Activated T-cell treated with anti-CD3 and anti-CD28 coated beads for 4 hours (primary cell): ENCODE measurements around the gene MAP1LC3B2.

ENCODE experiments used
- DNase-seq: peaks from one replicate; pipeline ENCODE4 v3.0.0-alpha.2; 2020

MAP1LC3B2 gene

DNA sequence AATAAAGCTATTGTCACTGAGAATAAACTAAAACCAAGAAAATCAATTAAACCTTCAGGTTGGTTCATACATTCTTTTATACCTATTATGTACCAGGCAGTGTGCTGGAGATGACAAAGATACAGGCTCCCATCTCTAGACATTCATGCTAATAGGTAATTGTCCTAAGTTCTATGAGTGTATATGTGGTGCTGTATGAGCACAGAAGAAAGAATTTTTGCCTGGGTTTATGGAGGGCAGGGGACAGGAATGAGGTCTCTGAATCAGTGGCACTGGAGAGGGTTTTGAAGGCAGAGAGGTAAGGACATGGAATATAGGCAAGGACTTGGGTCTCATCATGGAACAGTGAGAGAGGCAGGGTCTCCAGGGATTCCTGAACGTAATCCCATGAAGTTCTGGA, 38.7 kb downstream of the MAP1LC3B2 start:
- DNase-seq = no peak

DNA sequence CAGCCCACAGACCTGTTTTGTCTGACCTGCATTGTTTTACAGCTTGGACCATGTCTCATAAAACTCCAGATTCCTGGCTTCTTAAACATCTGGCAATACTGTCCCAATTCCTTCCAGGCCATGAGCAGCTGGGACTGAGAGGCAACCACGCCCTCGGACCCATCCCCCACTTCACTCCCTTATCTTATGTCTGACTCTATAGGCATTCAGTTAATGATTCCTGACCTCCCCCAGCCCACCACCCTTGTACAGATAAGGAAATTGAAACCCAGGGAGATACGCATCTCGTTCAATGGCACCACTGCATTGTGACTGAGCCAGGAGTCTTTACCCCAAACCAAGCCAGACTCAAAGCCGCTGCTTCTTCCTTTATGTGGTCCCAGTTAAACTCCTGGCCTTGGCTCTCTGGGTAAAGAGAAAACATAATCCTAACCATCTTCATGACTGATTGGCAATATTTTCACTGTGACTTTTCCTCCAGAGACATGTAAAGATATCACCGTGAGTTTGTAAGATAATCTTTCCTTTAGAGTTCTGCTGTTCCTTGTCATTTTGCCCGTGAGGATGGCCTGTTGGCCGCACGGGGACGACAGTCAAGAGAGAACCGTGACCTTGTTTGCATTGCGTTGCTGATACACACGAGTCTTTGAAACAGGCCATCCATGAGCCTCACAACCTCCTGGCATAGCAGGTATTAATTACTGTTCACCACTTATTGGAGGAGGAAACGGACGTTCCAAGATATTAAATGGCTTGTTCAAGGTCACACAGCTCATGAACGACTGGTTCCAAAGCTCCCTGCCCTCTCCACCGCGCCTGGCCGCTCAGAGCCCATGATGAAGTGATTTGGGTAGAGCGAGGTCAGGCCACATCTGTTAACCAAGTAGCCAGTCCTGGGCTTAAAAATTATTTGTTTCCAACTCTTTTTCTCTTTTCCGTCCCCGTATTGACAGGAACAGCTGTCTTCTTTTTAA, 39.4 kb downstream of the MAP1LC3B2 start:
- DNase-seq = no peak

DNA sequence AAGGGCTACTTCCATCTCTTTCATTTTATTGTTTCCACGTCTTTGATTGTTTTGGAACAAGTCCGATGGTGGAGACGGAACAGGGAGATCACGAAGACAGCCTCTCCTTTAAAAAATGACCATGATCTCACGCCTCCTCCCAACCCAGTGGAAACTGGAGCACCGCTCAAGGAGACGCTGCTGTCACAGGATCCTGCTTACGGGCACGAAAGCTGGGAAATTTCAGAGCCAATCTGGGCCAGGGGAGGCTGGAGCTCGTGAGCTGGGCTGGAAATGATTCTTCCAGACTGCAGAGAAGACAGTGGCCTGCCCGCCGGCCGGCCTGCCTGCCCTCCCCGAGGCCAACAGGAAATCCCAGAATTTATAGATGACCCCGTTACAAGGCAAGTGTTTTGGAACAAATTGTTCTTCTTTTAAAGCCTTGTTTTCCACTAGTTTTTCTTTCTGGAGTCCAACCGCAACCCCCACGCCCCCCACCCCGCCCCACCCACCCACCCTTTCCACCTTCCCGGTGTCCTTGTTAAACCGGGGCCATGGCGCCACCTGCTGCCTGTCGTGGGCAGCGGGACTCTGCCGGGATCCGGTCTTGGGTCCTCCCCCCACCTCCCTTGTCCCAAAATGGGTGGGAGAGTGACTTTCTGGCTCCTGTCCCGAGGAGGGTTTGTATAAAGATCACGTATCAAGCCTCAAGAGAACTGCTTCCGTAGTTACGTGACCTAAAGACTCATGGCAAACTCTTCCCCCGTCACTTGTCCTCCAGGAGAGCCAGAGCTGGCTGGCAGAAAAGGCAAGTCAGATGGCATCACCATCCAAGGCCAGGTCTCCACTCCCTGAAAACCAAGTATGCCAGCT, 40.3 kb downstream of the MAP1LC3B2 start:
- peak; percentile 49 for DNase-seq

DNA sequence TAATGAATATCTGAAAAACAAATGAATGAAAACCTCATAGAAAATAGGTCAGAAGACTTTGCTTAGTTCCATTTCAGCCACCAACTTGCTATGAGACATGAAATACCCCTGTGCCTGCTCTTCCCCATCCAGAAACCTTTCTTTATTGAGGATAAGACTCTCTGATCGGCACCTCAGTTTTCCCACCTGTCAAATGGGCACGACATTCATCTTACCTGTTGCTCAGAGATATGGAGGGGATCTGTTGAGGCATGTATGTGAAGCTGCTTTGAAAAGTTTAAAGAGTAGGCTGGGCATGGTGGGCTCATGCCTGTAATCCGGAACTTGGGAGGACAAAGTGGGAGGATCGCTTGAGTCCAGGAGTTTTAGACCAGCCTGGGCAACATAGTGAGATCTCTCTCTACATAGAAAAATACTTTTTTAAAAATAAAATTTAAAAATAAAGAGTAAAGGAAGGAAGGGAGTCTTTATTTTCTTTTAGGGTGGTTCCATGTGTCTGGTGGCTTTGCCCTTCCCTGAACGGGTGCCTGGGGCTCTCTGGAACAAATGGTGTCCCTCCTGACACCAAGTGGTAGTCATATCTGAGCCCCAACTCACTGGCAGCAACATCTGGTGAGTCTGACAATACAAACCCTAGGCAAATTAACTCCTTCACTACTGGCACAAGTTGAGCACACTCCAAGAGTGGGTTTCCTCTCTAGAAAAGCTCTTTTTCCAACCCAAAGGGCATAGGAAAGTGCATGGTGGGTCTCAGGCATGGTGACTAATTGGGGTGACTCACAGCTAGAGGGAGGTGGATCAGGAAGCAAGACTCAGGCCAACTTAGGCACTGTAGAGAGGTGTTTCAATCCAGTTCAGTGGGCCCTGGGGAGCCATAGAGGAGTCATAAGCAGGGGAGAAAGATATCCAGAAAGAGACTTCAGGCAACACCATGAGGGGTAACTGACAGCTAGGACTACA, 42.1 kb downstream of the MAP1LC3B2 start:
- no peak for DNase-seq

DNA sequence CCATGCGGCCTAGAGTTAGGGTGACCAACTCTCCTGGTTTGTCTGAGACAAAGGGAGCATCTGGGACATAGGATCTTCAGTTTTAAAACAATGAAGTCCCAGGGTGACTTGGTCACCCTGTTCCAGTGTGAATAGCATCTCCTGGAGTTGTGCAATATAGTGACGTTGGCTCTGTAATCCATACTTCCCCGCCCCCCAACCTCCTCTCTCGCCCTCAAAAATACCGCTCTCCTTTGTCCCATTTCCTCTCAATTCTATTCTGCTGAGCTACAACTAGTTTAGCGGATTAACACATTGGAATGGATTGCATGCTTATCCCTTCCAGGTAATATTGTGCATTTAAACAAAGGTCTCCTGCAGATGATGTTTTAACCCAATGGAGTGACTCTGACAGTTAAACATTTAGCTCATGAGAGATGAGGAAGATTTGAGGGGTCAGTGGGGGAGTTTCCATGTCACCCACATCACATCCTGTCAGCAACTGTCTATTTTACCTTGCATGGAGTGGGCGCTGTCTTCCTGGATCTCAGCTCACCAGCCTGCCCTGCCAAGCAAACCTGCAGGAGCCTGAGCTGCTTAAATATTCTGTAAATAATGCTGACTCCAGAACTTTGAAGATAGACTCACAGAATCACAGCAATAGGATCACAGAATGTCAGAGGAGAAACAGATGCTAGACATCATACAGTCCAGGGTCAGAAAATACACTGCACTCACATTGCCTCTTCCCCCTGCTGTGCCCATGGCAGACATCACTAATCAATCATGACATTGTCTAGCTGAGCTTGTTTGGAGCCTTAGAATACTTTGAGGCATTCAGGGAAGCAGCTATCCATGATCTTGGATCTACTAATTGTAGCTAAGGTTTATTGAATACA, 43.0 kb downstream of the MAP1LC3B2 start:
- DNase-seq = no peak

DNA sequence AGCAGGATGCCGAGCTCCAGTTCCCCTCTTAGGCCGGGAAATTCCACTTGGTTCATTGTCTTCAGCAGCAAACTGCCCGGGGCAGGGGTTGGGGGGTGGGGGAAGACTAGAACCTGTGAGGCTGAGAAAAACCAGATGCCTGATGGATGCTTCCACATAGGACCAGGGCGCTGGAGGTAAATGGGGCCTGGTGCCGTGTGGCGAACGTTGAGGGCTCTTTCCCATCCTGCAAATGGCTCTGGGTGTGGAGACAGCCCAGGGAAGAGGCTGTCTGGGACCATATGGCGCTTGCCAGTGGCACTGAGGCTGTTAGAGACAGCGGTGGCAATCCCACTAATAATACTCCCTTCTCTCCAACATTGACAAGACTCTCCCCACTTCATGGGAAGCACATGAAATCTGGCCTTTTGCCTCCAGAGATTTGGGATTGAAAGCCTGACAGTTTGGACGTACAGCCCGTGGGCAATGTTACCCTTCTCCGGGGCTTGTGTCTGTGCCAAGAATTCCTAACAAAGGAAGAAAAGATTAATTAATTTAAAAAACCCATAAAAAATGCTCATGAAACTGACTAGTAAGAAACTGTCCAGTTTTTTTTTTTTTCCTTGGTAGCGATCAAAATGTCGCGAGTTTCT, 44.5 kb downstream of the MAP1LC3B2 start:
- DNase-seq = no peak

DNA sequence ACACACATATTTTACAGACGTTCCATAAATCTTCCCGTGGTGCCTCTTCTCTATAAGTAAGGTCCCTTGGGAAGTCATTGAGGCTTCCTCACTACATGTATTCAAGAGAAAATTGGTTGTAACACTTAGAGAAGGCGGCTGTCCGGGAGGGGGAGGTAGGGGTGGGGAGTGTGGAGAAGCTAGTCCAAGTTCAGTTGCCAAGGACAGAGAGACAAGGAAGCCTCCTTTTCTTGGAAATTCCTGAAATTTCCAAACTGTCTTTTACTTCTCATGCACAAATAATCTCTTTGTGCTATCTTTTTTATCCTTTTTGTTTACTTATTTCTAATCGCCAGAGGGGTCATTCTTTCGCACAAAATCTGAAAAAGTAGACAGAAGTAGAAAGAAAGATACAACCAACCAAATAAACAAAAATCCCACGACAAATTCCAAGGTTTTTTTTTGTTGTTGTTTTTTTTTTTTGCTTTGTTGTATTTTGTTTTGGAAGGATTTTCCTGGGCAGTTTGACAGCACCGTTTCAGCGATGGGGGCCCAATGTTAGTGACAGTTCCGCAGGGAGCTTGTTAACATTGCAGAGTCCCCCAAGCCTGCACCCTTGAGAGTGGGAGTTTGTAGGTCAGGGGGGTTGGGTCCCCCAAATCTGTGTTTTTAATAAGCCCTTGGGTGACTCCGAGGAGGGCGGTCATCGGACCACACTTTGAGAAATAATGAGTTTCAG, 45.2 kb downstream of the MAP1LC3B2 start:
- no peak for DNase-seq

DNA sequence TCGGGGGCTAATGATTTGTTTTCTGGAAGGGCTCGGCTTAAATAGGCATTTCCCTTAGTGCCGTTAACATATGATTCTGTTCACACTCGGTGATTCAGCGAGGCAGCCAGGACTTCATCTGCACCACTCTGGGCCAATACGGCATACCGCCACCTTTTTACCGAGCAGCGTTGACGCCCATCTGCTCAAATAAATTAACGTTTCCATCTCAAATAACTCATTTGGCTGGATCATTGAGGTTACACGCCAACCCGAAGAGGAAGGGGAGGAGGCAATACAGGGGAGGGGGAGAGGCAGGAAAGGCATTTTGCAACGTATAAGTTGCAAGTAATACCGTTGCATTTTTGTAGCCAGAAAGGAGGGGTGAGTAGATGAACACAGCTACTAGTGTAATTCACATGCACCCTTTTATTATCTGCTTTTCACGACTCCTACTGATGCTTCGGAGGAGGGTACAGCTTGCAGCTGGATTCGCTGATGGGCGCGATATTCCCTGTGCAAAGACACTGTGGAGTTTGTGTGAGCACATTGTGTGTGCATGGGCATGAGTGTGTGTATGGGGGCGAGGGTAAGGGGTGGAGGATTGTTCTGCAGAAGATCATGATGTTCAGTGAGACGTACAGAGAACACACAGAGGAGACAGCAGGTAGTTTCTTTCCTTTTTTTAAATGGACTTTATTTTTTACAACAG, 45.9 kb downstream of the MAP1LC3B2 start:
- no peak for DNase-seq

DNA sequence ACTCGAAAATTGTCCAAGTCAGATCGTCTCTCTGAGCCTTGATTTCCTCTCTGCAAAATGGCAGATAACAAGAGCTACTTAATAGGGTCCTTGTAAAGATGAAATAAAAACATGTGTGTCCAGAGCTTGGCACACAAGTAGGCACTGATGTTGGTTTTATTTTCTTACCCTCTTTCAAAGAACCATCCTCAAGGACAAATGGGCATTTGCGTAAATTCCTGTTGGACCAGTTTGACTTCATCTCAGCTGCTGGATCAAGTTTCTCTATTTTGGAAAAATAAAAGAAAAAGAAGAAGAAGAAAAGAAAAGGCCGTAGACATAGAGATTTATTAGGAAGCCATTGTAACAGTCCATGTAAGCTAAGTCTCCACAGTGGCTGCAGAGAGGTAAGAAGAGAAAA, 47.2 kb downstream of the MAP1LC3B2 start:
- DNase-seq = no peak

DNA sequence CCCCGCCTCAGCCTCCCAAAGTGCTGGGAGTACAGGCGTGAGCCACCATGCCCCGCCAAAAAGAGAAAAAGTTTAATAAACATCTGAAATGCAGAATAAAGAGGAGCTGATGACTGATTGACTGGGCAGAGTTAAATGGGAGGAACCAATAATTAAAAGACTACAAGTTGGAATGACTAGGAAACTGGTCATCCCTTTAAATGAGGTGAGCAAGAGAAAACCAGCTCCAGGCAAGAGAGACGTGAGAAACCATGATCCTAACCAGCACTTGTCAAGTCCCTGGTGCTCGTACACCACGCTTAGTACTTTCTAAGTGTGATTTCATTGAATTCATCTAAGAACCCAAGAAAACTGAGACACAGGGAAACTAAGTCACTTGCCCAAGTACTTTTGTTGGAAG, 47.9 kb downstream of the MAP1LC3B2 start:
- no peak for DNase-seq

DNA sequence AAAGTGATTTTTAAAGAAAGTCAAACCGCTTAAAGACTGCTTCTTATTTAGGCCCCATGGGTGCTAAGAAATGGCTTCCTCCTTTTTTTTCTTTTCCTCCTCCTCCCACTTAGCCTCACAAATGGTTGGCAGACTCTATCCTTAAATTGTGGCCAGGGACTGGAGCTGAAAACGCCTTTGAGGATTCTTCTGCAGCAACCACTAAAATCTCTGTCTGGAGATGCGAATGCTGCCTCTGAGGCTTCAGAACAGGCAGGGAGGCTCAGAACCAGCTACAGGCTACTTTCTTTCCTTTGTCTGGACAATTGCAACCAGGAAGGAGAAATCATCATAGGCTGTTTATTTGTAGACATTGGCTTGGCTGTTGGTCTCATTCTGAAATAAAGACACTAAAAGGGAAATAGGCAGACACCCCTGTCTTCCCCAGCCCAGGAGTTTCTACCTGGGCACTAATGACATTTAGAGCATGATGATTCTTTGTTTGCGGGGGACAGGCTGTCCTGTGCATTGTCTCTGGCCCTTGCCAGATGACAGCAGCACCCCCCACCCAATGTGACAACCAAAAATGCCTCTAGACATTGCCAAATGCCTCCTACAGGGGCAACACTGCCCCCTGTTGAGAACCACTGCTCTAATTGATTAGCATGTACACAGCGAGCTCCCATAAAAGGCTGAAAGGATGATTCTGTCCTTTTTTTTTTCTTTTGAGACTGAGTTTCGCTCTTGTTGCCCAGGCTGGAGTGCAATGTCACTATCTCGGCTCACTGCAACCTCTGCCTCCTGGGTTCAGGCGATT, 50.3 kb downstream of the MAP1LC3B2 start:
- DNase-seq = no peak

DNA sequence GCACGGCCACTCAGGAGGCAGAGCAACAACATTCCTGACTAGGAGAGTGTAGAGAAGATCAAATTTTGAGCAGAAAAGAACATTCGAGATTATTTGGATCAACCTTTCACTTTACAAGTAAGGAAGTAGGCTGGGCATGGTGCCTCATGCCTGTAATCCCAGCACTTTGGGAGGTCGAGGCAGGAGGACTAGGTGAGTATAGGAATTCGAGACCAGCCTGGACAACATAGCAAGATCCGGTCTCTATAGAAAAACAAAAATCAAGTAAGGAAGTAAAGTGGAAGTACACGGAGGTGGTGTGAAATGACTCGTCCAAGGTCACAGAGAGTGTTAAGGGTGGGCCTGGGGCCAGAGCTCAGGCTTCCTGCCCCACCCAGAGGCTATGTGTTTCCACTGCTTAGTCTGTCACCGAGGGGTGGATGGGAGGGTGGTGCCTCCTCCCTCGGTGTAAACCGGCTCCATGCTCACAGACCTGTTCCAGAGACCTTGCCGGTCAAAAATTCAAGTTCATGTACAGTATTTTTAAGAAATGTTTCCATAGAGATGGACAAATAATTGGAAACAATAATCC, 51.9 kb downstream of the MAP1LC3B2 start:
- no peak for DNase-seq

DNA sequence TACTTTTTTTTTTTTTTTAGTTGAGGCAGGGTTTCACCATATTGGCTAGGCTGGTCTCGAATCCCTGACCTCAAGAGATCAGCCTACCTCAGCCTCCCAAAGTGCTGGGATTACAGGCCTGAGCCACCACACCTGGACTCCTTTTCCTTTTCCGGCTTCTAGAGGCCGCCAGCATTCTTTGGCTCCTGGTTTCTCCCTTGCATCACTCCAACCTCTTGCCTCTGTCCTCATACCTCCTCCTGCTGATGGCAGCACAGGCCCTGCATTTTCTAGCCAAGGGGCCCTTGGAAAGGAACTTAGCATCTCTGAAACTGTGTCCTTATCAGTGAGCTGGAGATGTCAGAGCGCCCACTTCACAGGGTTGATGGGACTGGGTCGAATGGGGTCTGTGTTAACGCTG, 53.3 kb downstream of the MAP1LC3B2 start:
- no peak for DNase-seq

DNA sequence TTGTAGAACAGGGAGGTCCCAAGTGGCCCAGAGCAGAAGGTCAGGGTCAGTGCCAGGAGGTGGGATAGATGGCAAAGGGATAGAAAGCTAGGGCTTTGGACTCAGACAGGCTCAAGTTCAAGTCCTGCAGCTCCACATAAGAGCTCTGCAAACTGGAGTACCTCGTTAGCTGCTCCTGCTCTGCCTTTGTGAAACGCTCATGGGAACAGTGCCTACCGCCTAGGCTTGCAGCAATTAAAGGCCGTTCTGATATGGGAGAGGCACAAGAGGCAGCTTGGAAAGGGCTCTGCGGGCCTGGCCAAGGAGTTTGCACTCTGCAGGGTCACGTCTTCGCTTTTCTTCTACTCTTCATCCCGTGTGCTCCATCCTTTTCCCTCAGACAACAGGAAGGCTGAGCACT, 54.1 kb downstream of the MAP1LC3B2 start:
- no peak for DNase-seq

DNA sequence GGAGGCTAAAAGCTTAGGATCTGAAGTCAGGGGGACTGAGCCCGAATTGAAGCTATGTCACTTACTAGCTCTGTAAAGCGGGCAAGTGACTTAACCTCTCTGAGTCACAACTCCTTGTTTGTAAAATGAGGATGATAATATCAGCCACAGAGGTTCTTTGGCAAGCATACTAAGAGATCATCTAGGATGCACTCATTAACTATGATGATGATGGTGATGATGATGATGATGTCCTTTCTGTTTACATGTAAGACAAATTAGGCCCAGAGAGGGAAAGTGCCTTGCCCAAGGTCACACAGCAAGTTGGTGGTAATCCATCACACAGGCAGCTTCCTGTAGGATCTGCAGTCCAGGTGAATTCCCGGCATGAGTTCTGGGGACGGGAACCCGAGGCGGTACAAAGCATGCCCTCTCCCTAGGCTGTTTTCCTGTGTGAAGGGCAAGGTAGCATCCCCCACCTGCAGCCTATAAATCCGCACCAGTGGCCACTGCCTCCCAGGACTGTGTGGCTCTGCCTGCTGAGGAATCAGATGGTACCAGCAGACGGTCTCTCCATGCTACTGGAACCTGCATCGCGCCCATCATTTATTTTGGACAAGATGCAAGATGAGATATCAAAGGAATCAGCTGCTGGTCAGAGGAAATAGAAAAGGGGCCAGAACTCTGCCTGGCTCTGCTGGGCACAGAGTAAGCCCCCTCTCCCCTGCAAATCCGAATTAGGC, 55.2 kb downstream of the MAP1LC3B2 start:
- no peak for DNase-seq

DNA sequence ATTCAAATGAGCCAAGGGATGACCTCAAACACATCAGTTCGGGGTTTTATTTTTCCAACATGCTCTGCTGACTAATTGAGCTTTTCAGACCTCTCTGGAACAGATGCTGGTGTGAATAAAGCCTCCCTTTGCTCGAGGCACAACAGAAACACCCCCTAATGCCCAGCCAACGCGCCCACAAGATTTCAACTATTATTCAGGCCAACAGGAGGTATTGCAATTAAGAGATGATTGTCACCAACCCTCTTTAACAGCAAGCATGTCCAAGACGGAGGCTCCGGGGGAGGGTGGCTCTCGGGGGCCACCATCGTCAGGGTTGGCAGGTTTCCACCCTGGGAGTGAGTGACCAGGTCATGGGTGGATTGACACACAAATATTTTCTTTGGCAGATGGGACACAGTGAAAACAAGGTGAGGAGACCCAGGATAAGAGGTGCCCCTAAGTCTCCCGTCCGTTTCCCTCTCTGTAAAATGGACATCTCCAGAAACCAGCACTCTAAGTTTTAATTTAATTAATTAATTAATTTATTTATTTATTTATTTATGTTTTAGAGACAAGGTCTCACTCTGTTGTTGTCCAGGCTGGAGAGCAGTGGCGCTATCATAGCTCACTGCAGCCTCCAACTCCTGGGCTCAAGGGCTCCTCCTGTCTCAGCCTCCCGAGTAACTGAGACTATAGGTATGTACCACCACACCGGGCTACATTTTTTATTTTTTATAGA, 56.1 kb downstream of the MAP1LC3B2 start:
- no peak for DNase-seq
